Tibial nerve (tissue), 4 donors: Measurements from ENCODE around the gene EN1.

Experiments
- EP300 ChIP-seq, 2 donors: sonication (generic); formaldehyde crosslinking; IDR thresholded peaks; one replicate each; pipeline ENCODE4 v1.6.1; 2017; ENCODE audit warnings: antibody characterized with exemption in 2 of 2, mild to moderate bottlenecking in 1 of 2
- POLR2A ChIP-seq, 2 donors: fragments of 450-650 bp; IDR thresholded peaks; one replicate each; pipeline ENCODE4 v1.6.1; 2017; ENCODE audit warnings: antibody characterized with exemption in 2 of 2, mild to moderate bottlenecking in 2 of 2, moderate library complexity in 2 of 2
- TF ChIP-seq, protein P1 (sequence below), 5 experiments: fragments of 200-600 bp in 3 of 5; fragments of 450-650 bp in 2 of 5; sonication (generic) in 3 of 5; IDR thresholded peaks; one replicate each; pipeline ENCODE4 v1.5.1; 2016 to 2019; ENCODE audit warnings: antibody characterized with exemption in 5 of 5, mild to moderate bottlenecking in 3 of 5, moderate library complexity in 2 of 5

DNA sequence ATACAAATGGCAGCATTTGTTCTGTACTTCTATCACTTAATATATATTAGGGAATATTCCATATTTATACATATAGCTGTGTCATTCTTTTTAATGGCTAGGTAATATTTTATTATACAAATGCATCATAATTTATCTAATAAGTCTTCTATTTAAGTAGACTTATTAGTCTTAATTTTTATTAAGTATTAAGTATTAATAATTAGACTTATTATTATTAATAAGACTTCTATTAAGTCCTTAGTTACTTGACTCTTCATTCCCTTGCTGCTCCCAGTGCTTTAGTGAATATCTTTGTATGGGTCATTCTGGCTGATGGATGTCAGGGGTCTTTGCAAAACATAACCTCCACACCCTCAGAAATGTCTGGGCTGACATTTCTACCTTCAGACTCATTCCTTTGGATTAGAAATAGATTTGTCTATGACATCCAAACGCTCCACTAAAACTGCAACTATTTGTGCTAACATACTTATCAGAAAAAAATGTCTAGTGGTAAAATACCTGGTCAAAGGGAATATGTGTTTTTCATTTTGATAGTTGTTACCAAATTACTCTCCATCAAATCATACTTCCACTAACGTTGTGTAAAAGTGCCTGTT, 35.8 kb downstream of the EN1 start:
- TF ChIP-seq, protein P1, sequence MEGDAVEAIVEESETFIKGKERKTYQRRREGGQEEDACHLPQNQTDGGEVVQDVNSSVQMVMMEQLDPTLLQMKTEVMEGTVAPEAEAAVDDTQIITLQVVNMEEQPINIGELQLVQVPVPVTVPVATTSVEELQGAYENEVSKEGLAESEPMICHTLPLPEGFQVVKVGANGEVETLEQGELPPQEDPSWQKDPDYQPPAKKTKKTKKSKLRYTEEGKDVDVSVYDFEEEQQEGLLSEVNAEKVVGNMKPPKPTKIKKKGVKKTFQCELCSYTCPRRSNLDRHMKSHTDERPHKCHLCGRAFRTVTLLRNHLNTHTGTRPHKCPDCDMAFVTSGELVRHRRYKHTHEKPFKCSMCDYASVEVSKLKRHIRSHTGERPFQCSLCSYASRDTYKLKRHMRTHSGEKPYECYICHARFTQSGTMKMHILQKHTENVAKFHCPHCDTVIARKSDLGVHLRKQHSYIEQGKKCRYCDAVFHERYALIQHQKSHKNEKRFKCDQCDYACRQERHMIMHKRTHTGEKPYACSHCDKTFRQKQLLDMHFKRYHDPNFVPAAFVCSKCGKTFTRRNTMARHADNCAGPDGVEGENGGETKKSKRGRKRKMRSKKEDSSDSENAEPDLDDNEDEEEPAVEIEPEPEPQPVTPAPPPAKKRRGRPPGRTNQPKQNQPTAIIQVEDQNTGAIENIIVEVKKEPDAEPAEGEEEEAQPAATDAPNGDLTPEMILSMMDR (IDR thresholded peaks at IDR 0.05), result no peak
- TF ChIP-seq EP300 (IDR thresholded peaks at IDR 0.05), result no peak
- no peak for TF ChIP-seq POLR2A (IDR thresholded peaks at IDR 0.05)
